ENCODE measurements around the gene ANOS1.

ANOS1 gene

GRCh38 chrX:8484360-8484949, 247.5 kb downstream of the ANOS1 start:
- Histone ChIP-seq H3K9me2 (replicated peaks; ENCODE audit: insufficient read depth, low read length) (no peaks in the 10 kb centered on the region), H3K27me3 (replicated peaks; ENCODE audit: insufficient read depth, low read length) (no peaks in the 10 kb centered on the region), H4K20me1 (ENCODE audit: insufficient read depth, low read length) (no peaks in the 10 kb centered on the region), H3K9ac (ENCODE audit: low read length) (no peak overlapping the region), H2AFZ (ENCODE audit: low read length) (no peak overlapping the region), H3K4me2 (ENCODE audit: low read depth, low read length) (no peak overlapping the region), H3K27ac (ENCODE audit: low read length) (no peak overlapping the region), H3K4me3 (ENCODE audit: low read length) (no peak overlapping the region), H3K36me3 (replicated peaks; ENCODE audit: insufficient read depth, low read length) (no peaks in the 10 kb centered on the region), H3K9me3 (replicated peaks; ENCODE audit: insufficient read depth, low read length) (no peaks in the 10 kb centered on the region), H3F3A (ENCODE audit: insufficient read depth, low read length) (no peaks in the 10 kb centered on the region), H3K79me2 (ENCODE audit: low read length) (no peaks in the 10 kb centered on the region), H3K4me1 (ENCODE audit: low read length) (no peaks in the 10 kb centered on the region)
- TF ChIP-seq EZH2phosphoT487 (IDR thresholded peaks at IDR 0.05; ENCODE audit: low read length) (no peak), CTCF (IDR thresholded peaks at IDR 0.05; ENCODE audit: low read length) (no peak), EZH2 (optimal IDR thresholded peaks at IDR 0.05; ENCODE audit: low read depth, low read length) (no peak)
- no peak for DNase-seq
